Mucosa of stomach (tissue), 1 donor: ENCODE measurements around the gene PLCH2.

Source experiments
- H3K27me3 ChIP-seq: one replicate; pipeline ENCODE4 v1.7.0; 2013; ENCODE audit warnings: mild to moderate bottlenecking, low read length; ENCODE audit not compliant: control insufficient read depth, insufficient read depth
- H3K36me3 ChIP-seq: one replicate; pipeline ENCODE4 v1.7.0; 2013; ENCODE audit warnings: low read length; ENCODE audit not compliant: control insufficient read depth, insufficient read depth
- H3K4me1 ChIP-seq: one replicate; pipeline ENCODE4 v1.7.0; 2013; ENCODE audit warnings: mild to moderate bottlenecking, low read length; ENCODE audit not compliant: control insufficient read depth, insufficient read depth
- H3K4me3 ChIP-seq: one replicate; pipeline ENCODE4 v1.7.0; 2013; ENCODE audit warnings: low read length
- H3K9ac ChIP-seq: one replicate; pipeline ENCODE4 v1.7.0; 2013; ENCODE audit warnings: mild to moderate bottlenecking, low read length, moderate library complexity
- H3K9me3 ChIP-seq: one replicate; pipeline ENCODE4 v1.7.0; 2013; ENCODE audit warnings: mild to moderate bottlenecking, low read length, moderate library complexity; ENCODE audit not compliant: control insufficient read depth
- donor health status: Pancreatic carcinoma.

PLCH2 gene, protein sequence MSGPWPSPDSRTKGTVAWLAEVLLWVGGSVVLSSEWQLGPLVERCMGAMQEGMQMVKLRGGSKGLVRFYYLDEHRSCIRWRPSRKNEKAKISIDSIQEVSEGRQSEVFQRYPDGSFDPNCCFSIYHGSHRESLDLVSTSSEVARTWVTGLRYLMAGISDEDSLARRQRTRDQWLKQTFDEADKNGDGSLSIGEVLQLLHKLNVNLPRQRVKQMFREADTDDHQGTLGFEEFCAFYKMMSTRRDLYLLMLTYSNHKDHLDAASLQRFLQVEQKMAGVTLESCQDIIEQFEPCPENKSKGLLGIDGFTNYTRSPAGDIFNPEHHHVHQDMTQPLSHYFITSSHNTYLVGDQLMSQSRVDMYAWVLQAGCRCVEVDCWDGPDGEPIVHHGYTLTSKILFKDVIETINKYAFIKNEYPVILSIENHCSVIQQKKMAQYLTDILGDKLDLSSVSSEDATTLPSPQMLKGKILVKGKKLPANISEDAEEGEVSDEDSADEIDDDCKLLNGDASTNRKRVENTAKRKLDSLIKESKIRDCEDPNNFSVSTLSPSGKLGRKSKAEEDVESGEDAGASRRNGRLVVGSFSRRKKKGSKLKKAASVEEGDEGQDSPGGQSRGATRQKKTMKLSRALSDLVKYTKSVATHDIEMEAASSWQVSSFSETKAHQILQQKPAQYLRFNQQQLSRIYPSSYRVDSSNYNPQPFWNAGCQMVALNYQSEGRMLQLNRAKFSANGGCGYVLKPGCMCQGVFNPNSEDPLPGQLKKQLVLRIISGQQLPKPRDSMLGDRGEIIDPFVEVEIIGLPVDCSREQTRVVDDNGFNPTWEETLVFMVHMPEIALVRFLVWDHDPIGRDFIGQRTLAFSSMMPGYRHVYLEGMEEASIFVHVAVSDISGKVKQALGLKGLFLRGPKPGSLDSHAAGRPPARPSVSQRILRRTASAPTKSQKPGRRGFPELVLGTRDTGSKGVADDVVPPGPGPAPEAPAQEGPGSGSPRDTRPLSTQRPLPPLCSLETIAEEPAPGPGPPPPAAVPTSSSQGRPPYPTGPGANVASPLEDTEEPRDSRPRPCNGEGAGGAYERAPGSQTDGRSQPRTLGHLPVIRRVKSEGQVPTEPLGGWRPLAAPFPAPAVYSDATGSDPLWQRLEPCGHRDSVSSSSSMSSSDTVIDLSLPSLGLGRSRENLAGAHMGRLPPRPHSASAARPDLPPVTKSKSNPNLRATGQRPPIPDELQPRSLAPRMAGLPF (N-terminal part only)

DNA sequence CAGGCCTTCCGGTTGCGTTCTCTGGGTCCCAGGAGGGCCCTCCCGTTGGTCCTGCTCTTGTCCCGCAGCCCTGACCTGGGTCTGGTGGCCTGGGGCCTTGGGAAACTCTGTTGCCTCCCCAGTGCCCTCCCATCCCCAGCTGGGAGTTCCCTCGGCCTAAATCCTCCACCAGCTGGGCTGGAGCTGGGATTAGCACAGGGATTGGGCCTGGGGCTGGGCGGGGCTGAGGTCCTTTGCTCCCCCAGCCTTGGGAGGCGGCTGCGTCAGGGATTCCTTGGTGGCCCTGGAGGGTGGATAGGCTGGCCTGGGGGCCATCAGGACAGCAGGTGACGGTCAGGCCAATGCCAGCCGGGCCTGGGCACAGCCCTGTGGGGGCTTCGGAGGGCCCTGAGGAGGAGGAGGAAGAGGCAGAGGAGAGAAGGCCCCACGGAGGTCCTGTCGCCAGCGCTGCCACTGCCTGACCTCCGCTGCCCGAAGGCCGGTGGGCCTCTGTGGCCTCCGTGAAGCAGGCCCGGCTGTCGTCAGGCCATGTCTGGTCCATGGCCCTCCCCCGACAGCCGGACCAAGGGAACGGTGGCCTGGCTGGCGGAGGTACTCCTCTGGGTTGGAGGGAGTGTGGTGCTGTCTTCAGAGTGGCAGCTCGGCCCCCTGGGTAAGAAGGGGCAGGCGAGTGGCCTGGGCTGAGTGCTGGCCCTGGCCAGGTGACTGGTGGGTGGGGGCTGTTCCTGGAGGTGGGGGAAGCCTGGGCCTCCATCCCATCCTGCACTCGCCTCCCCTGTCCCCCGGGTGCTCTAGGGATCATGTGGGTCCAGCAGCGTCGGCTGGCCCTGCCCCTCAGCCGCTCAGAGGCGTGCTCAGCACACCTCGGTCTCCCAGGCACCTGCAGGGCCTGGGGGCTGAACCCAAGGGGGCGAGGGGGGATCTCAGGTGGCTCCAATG is at the start of gene PLCH2:
TSS of gene PLCH2 (plus strand) at position 229 of the 939 bp plus-strand sequence. CDS start at position 529, 300 bp downstream.
- H3K9me3 ChIP-seq: no peaks in the 10 kb centered on the region
- no peak within 1 kb of the TSS for H3K9ac ChIP-seq
- no peaks in the 10 kb centered on the region for H3K36me3 ChIP-seq
- H3K27me3 ChIP-seq: no peaks in the 10 kb centered on the region
- H3K4me3 ChIP-seq: no peak within 1 kb of the TSS
- no peaks in the 10 kb centered on the region for H3K4me1 ChIP-seq

DNA sequence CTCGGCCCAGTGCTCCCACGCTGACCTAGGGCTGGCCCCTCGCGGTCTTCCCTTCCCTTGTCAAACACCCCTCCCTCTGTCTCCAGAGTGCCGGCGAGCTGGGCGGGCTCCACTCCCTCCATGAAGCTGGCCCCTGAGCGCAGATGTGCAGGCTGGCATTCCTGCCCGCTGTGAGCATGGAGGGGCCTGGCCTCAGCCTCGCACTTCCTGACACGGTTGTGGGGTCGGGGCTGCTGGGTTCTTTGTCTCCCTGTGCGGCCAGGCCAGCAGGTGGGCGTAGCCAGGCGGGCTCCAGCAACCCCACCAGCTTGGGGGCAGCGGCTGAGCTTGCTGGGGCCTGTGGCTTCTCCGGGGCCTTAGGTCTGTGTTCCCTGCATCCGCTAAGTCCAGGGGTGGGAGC is 49.5 kb upstream of the PLCH2 start:
- Histone ChIP-seq H3K36me3 (no peaks in the 10 kb centered on the region), H3K4me3 (no peak overlapping the region), H3K9me3 (no peaks in the 10 kb centered on the region), H3K4me1 (no peaks in the 10 kb centered on the region), H3K27me3 (peaks cover 8% of the 10 kb centered on the region), H3K9ac (no peak overlapping the region)

DNA sequence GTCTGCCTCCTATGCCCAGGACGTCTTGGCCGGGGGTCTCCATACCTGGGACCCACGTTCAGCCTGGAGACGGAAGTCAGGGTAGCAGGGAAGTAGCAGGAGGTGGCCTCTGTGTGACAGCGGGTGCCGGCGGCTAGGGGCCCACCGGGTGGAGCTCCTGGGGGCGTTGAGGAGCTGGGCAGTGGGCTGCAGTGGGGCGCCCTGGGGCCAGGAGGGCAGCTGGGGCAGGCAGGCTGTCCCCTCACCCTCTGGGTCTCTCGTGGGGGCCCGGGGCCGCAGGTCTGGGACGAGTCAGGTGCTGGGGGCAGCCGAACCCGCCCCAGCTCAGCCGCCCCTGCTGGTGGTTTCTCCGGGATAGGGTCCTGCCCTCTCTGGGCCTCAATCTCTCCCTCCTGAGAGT is 49.0 kb upstream of the PLCH2 start:
- H3K4me1 ChIP-seq: no peaks in the 10 kb centered on the region
- H3K36me3 ChIP-seq: no peaks in the 10 kb centered on the region
- H3K27me3 ChIP-seq: peaks cover 11% of the 10 kb centered on the region
- H3K4me3 ChIP-seq: no peak overlapping the region
- no peak overlapping the region for H3K9ac ChIP-seq
- H3K9me3 ChIP-seq: no peaks in the 10 kb centered on the region

DNA sequence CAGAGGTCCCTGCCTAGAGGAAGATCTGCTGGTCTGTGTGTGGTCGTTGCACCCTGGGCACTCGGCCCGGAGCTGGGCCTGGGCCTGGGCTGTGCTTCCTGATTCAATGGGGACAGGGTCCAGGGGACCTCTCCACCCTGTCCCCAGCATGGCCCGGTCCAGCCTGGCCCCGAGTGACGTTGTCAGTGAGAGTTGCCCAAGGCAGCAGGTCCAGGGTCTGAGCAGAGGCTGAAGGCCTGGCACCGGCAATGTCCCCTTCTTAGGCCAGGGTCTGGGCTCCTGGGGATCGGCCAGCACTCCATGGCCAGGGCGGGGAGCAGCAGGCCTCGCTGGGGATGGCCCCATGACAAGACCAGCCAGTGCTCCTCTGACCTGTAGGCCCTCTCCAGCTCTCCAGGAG is 48.1 kb upstream of the PLCH2 start:
- H3K27me3 ChIP-seq: peaks cover 11% of the 10 kb centered on the region
- no peaks in the 10 kb centered on the region for H3K4me1 ChIP-seq
- H3K36me3 ChIP-seq: no peaks in the 10 kb centered on the region
- no peak overlapping the region for H3K4me3 ChIP-seq
- H3K9me3 ChIP-seq: no peaks in the 10 kb centered on the region
- no peak overlapping the region for H3K9ac ChIP-seq

DNA sequence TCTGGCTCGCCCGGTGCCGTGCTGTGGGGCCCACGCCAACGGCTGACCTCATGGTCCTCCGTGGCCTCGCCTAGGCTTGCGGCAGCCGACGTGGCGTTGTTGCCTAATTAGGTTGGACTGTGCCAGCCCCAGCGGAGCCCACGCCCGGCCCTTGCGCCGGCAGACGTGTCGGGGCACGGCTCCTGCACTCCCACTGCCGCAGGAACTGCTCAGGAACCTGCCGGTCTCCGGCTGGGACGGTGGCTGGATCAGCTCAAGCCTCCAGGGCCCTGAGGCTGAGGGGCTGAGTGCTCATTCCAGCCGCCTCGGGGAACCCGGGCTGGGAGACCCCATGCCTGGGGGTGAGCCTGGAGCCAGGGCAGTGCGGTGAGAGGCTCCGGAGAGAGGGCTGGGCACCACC is 47.6 kb upstream of the PLCH2 start:
- H3K4me3 ChIP-seq: no peak overlapping the region
- H3K36me3 ChIP-seq: no peaks in the 10 kb centered on the region
- peaks cover 11% of the 10 kb centered on the region for H3K27me3 ChIP-seq

DNA sequence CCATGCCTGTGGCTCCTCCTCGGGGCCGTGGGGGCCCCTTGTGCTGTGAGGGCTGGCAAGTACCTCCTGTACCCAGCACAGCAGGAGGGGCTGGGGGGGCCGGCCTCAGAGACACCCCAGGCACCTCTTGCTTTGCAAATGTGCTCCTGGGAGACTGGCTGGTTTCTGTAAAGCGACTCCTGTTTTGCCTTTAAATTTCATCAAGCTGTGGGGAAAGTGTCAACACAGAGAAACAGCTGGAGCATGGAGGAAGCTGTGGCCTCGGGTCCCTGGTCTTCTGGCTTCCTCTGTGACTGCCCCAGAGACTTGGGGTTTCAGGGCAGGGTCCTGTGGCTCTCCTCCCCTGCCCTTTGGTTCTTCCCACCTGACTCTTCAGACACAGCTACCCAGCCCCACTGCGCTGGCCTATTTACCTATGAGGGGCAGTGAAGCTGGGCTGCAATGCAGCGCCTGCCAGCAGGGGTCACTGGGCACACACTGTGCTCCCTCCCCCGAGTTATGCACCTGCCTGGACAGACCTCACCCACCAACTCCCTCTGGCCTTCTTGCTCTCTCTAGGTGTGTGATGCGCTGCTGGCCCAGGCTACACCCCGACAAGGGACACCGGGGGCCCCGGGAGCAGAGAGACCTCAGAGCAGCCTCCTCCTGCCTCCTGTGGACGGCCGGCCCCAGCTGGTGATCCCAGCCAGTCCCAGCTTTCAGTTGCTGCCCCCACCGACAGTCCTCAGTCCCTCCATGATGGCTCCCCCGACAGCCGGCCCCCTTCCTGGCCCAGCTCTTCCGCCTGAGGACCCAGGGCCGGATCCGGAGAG is 46.1 kb upstream of the PLCH2 start:
- no peak overlapping the region for H3K4me3 ChIP-seq
- peaks cover 11% of the 10 kb centered on the region for H3K27me3 ChIP-seq
- no peaks in the 10 kb centered on the region for H3K4me1 ChIP-seq
- no peaks in the 10 kb centered on the region for H3K36me3 ChIP-seq
- no peak overlapping the region for H3K9ac ChIP-seq
- no peaks in the 10 kb centered on the region for H3K9me3 ChIP-seq

More for the DNA sequence above, 47.6 kb upstream of the PLCH2 start:
- Histone ChIP-seq H3K9me3 (no peaks in the 10 kb centered on the region), H3K9ac (no peak overlapping the region), H3K4me1 (no peaks in the 10 kb centered on the region)

DNA sequence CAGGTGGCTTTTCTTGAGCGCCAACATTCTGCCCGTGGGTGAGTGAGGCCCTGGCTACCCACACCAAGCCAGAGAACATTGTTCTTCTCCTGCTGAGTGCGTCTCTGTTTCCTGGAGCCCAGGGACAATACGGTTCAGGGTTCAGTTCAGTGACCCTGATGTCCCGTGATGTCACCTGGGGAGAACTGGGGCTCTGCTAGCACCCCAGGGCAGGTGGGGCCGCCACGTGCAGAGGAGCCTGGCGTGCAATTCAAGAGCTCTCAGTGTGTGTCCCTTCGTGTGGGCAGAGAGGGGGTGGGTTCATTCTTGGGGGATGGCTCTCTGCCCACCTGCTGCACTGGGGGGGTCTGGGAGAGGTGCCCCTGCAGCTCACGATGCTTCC is 45.5 kb upstream of the PLCH2 start:
- Histone ChIP-seq H3K4me3 (no peak overlapping the region), H3K9me3 (no peaks in the 10 kb centered on the region), H3K36me3 (no peaks in the 10 kb centered on the region), H3K4me1 (no peaks in the 10 kb centered on the region), H3K9ac (no peak overlapping the region), H3K27me3 (peaks cover 11% of the 10 kb centered on the region)

DNA sequence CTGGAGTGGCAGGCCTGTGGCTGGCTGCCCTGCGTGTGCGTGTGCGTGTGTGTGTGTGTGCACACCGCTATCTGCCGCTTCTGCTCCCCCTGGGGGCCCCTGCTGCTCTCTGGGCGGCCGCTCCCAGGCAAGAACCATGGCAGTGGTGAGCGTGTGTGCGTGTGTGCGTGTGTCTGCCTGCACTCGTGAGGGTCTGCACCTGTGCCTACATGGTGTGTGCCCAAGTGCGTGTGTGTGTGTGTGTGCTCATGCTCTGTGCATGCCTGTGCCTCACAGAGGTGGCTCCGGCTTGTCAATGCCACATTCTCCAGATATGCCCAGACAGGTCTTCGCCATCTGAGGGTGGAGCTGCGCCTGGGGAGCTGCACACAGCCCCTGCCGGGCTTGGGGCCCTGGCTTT is 45.0 kb upstream of the PLCH2 start:
- Histone ChIP-seq H3K4me3 (no peak overlapping the region), H3K4me1 (no peaks in the 10 kb centered on the region), H3K9ac (no peak overlapping the region), H3K9me3 (no peaks in the 10 kb centered on the region), H3K27me3 (peaks cover 11% of the 10 kb centered on the region), H3K36me3 (no peaks in the 10 kb centered on the region)

DNA sequence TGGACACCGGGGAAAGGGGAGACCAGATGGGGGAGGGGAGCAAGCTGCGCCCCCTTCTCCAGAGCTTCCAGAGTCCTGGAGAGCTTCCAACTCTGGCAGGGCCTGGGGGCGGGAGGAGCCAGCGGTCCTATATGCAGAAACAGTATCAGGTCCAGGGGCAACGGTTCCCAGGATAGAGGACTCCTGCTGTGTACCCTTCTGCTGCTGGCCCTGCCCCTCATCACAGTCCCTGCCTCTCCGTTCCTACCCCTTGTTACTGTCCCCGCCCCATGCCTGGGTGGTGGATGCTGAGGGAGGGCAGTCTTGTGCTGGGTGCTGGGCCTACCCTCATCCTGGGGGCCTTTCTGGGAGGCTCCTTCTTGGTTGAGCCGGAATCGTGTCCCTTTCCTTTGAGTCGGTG is 44.6 kb upstream of the PLCH2 start:
- Histone ChIP-seq H3K4me1 (no peaks in the 10 kb centered on the region), H3K4me3 (no peak overlapping the region), H3K36me3 (no peaks in the 10 kb centered on the region), H3K27me3 (peaks cover 10% of the 10 kb centered on the region), H3K9me3 (no peaks in the 10 kb centered on the region), H3K9ac (no peak overlapping the region)

DNA sequence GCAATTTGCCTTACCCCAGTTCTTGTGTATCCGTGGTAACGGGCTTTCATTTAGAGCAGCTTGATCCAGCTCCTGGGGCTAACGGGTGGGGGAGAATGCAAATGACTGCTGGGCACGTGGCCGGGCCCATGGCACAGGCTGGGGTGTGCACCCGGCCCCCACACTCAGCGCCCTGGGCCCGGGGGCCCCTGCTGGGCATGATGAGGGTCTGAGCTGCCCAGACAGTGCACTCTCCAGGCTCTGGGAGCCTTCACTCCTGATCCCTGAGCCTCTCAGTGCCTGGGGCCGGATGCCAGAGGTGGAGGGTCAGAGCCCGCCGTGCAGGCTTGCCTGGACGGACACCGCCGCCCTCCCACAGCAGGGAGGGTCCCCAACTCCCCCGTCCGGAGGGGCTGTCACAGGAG is 43.6 kb upstream of the PLCH2 start:
- Histone ChIP-seq H3K36me3 (no peaks in the 10 kb centered on the region), H3K9me3 (no peaks in the 10 kb centered on the region), H3K27me3 (peaks cover 6% of the 10 kb centered on the region), H3K4me3 (no peak overlapping the region), H3K4me1 (no peaks in the 10 kb centered on the region), H3K9ac (no peak overlapping the region)
